H1 (cell line): Measurements from ENCODE around the gene AGO3. TPM values are rescaled to one million over a fixed set of nuclear protein-coding genes. Genes with fewer than 3 reads are reported as not detected.

Experiments used
- CTCF ChIA-PET: fragments of 300-600 bp; sonication (Branson Sonifier 250); formaldehyde crosslinking; loops from one replicate; lab custom pipeline; 2021; ENCODE audit not compliant: partially characterized antibody; lab: Charles Lee
- POLR2A ChIA-PET: fragments of 300-600 bp; sonication (Branson Sonifier 250); formaldehyde crosslinking; loops from one replicate; lab custom pipeline; 2021; ENCODE audit warnings: inconsistent platforms; ENCODE audit not compliant: partially characterized antibody; lab: Charles Lee
- DNase-seq, 2 experiments: peaks; one replicate each; pipeline versions ENCODE4 v3.0.0 to v3.0.0-alpha.2; 2010 to 2022; ENCODE audit warnings: low spot score in 2 of 2, low read depth in 1 of 2, mixed read lengths in 1 of 2
- FAIRE-seq: peaks from 2 replicates; lab custom pipeline; 2011; peaks lifted over from hg19 to GRCh38; lab: Jason Lieb, UNC
- H2AFZ ChIP-seq: 2 replicates; pipeline ENCODE4 v1.8.1; 2012; ENCODE audit warnings: low read length, inconsistent platforms
- H2AK5ac ChIP-seq: 2 replicates; pipeline ENCODE4 v1.6.1; 2013; ENCODE audit warnings: low read depth, low read length
- H2BK120ac ChIP-seq: replicated peaks from 2 replicates; pipeline ENCODE3; 2013; ENCODE audit warnings: low read depth, low read length, inconsistent platforms
- H2BK12ac ChIP-seq: 2 replicates; pipeline ENCODE4 v1.6.1; 2013; ENCODE audit warnings: low read depth, low read length
- H2BK15ac ChIP-seq: 2 replicates; pipeline ENCODE4 v1.6.1; 2013; ENCODE audit warnings: low read length
- H2BK20ac ChIP-seq: 2 replicates; pipeline ENCODE4 v1.6.1; 2013; ENCODE audit warnings: low read length
- H2BK5ac ChIP-seq: 2 replicates; pipeline ENCODE4 v1.6.1; 2013; ENCODE audit warnings: low read depth, low read length
- H3K14ac ChIP-seq: 2 replicates; pipeline ENCODE4 v1.6.1; 2013; ENCODE audit warnings: inconsistent platforms; ENCODE audit not compliant: insufficient read length
- H3K18ac ChIP-seq: 2 replicates; pipeline ENCODE4 v1.6.1; 2013; ENCODE audit warnings: low read length; ENCODE audit errors: extremely low read depth
- H3K23ac ChIP-seq: 2 replicates; pipeline ENCODE4 v1.6.1; 2013; ENCODE audit warnings: inconsistent platforms; ENCODE audit not compliant: insufficient read length
- H3K23me2 ChIP-seq: 2 replicates; pipeline ENCODE4 v1.6.1; 2013; ENCODE audit warnings: low read depth, low read length
- H3K27ac ChIP-seq: 2 replicates; pipeline ENCODE4 v1.6.1; 2011; ENCODE audit warnings: low read depth, low read length, inconsistent platforms
- H3K27me3 ChIP-seq, 4 experiments: replicated peaks in 1 of 4; 1 replicate in 1 of 4; 2 replicates in 3 of 4; pipeline versions ENCODE4 v1.6.1 to v1.8.1; 2011 to 2013; ENCODE audit warnings: low read length in 3 of 4, mild to moderate bottlenecking in 3 of 4, inconsistent platforms in 2 of 4, mixed read lengths in 2 of 4, moderate library complexity in 1 of 4; ENCODE audit not compliant: control insufficient read depth in 3 of 4, insufficient read depth in 3 of 4; ENCODE audit errors: extremely low read depth in 1 of 4
- H3K36me3 ChIP-seq, 4 experiments: 2 replicates each; pipeline versions ENCODE4 v1.6.1 to v1.8.1; 2011 to 2013; ENCODE audit warnings: mild to moderate bottlenecking in 4 of 4, low read length in 3 of 4, moderate library complexity in 2 of 4, control low read depth in 1 of 4, inconsistent platforms in 1 of 4; ENCODE audit not compliant: insufficient read depth in 4 of 4, control insufficient read depth in 2 of 4
- H3K4ac ChIP-seq: replicated peaks from 2 replicates; pipeline ENCODE3; 2013; ENCODE audit warnings: low read length, low read depth, mixed read lengths, inconsistent platforms; ENCODE audit not compliant: insufficient read length
- H3K4me1 ChIP-seq, 4 experiments: replicated peaks in 1 of 4; 1 replicate in 1 of 4; 2 replicates in 3 of 4; pipeline versions ENCODE4 v1.6.1 to v1.8.1; 2011 to 2013; ENCODE audit warnings: low read length in 3 of 4, inconsistent platforms in 2 of 4, mixed read lengths in 1 of 4; ENCODE audit not compliant: insufficient read depth in 4 of 4, control insufficient read depth in 3 of 4
- H3K4me2 ChIP-seq, 2 experiments: 2 replicates each; pipeline versions ENCODE4 v1.6.1 to v1.8.1; 2011 to 2013; ENCODE audit warnings: low read depth in 2 of 2, low read length in 2 of 2, control low read depth in 1 of 2, inconsistent platforms in 1 of 2, mild to moderate bottlenecking in 1 of 2; ENCODE audit not compliant: insufficient read depth in 1 of 2
- H3K4me3 ChIP-seq, 4 experiments: fragments of 200-600, 300-600 bp in 1 of 4; sonication (generic), shearing (Covaris generic), sonication (Bioruptor Twin) in 1 of 4; 2 replicates each; pipeline versions ENCODE4 v1.5.1 to v1.8.1; 2011 to 2016; ENCODE audit warnings: low read length in 4 of 4, low read depth in 3 of 4, control low read depth in 2 of 4, inconsistent platforms in 2 of 4, mild to moderate bottlenecking in 2 of 4, mixed read lengths in 1 of 4, moderate library complexity in 1 of 4; ENCODE audit not compliant: insufficient read depth in 2 of 4; ENCODE audit errors: extremely low read depth in 1 of 4
- H3K56ac ChIP-seq: replicated peaks from 2 replicates; pipeline ENCODE3; 2013; ENCODE audit warnings: low read depth, mild to moderate bottlenecking, mixed read lengths, low read length, inconsistent platforms; ENCODE audit not compliant: insufficient read length
- H3K79me1 ChIP-seq: 2 replicates; pipeline ENCODE4 v1.6.1; 2013; ENCODE audit warnings: low read depth, low read length, control low read depth
- H3K79me2 ChIP-seq, 2 experiments: 2 replicates each; pipeline versions ENCODE4 v1.6.1 to v1.8.1; 2012 to 2013; ENCODE audit warnings: low read length in 2 of 2, mild to moderate bottlenecking in 2 of 2, inconsistent platforms in 1 of 2; ENCODE audit not compliant: insufficient read depth in 2 of 2, control insufficient read depth in 1 of 2
- H3K9ac ChIP-seq, 4 experiments: replicated peaks in 1 of 4; 1 replicate in 1 of 4; 2 replicates in 3 of 4; pipeline versions ENCODE4 v1.6.1 to v1.8.1; 2011 to 2013; ENCODE audit warnings: low read depth in 3 of 4, low read length in 3 of 4, control low read depth in 2 of 4, mild to moderate bottlenecking in 2 of 4, moderate library complexity in 2 of 4, inconsistent platforms in 1 of 4; ENCODE audit errors: extremely low read depth in 1 of 4
- H3K9me3 ChIP-seq, 2 experiments: 2 replicates each; pipeline versions ENCODE4 v1.6.1 to v1.8.1; 2012 to 2013; ENCODE audit warnings: mild to moderate bottlenecking in 2 of 2, moderate library complexity in 2 of 2, control low read depth in 1 of 2, inconsistent platforms in 1 of 2, low read depth in 1 of 2, low read length in 1 of 2, mixed read lengths in 1 of 2; ENCODE audit not compliant: insufficient read depth in 2 of 2
- H4K20me1 ChIP-seq, 2 experiments: replicated peaks in 1 of 2; 2 replicates each; pipeline versions ENCODE3 to v1.8.1; 2011 to 2013; ENCODE audit warnings: inconsistent platforms in 2 of 2, low read length in 2 of 2, mild to moderate bottlenecking in 1 of 2; ENCODE audit not compliant: insufficient read depth in 2 of 2, control insufficient read depth in 1 of 2
- H4K5ac ChIP-seq: 2 replicates; pipeline ENCODE4 v1.6.1; 2013; ENCODE audit warnings: low read length, low read depth, mixed read lengths, inconsistent platforms; ENCODE audit not compliant: insufficient read length
- H4K8ac ChIP-seq: 2 replicates; pipeline ENCODE4 v1.8.0; 2013; ENCODE audit warnings: mild to moderate bottlenecking, moderate library complexity, low read length, inconsistent platforms; ENCODE audit not compliant: insufficient read depth; ENCODE audit errors: extremely low read depth
- H4K91ac ChIP-seq: replicated peaks from 2 replicates; pipeline ENCODE3; 2013; ENCODE audit warnings: low read length, mixed read lengths, inconsistent platforms; ENCODE audit not compliant: insufficient read length
- CBX8 ChIP-seq: fragments of 300-800, 300-1000 bp; sonication (generic); IDR thresholded peaks from 2 replicates; pipeline ENCODE4 v1.7.1; 2016; ENCODE audit warnings: low read depth, low read length, borderline replicate concordance
- EZH2 ChIP-seq: fragments of 200-600 bp; sonication (generic); IDR thresholded peaks from 2 replicates; pipeline ENCODE4 v1.7.1; 2012; ENCODE audit warnings: low read depth, mild to moderate bottlenecking, moderate library complexity, low read length, inconsistent platforms; ENCODE audit not compliant: severe bottlenecking
- KDM4A ChIP-seq: IDR thresholded peaks from one replicate; pipeline ENCODE4 v1.7.1; 2012; ENCODE audit warnings: low read depth, mild to moderate bottlenecking, moderate library complexity, low read length, inconsistent platforms; ENCODE audit not compliant: severe bottlenecking
- POLR2A ChIP-seq, 2 experiments: IDR thresholded peaks; 1 replicate in 1 of 2; 2 replicates in 1 of 2; pipeline ENCODE4 v1.6.1; 2011; ENCODE audit warnings: low read depth in 2 of 2, low read length in 2 of 2, mild to moderate bottlenecking in 2 of 2; ENCODE audit errors: control extremely low read depth in 1 of 2
- WGBS, 2 experiments: shearing (Covaris generic) in 1 of 2; methylation state at CpG; one replicate each; pipeline versions ENCODE4 v1.1.6 to v1.1.7; 2013 to 2015; ENCODE audit warnings: low lambda C conversion rate in 2 of 2, mixed read lengths in 2 of 2, inconsistent platforms in 1 of 2, low coverage in 1 of 2, missing lambda C conversion rate in 1 of 2; ENCODE audit not compliant: insufficient replicate concordance in 2 of 2, insufficient coverage in 1 of 2, insufficient read length in 1 of 2; ENCODE audit errors: extremely low coverage in 1 of 2, missing lambda C conversion rate in 1 of 2; 5-methylcytosine and 5-hydroxymethylcytosine counted together
- polyA plus RNA-seq, 7 experiments: library from polyadenylated mRNA; depleted of rRNA in 3 of 7; stranded (reverse) in 5 of 7; unstranded in 2 of 7; fragments of >200 nt in 5 of 7; fragments of 200-250 nt in 2 of 7; gene quantifications; 1 replicate in 5 of 7; 2 replicates in 1 of 7; 4 replicates in 1 of 7; pipeline versions ENCODE4 v1.2.1 to v1.2.3, GENCODE V29; 2011 to 2013; ENCODE audit warnings: missing spikeins in 2 of 7, mixed read lengths in 2 of 7
- total RNA-seq: library from RNA; stranded (reverse); fragmentation: NEBNext Ultra II Directional; extraction: Animal tissue kit (Norgen Biotek cat#: 25700); gene quantifications from 2 replicates; pipeline ENCODE4 v1.2.1, GENCODE V29; 2021

AGO3 gene
- total and polyA plus RNA-seq, 2 of the 8 experiments (the other 6 are each of a cell fraction or from before 2014, with no cell fraction given) = 10.7 to 26.4 TPM

- H2AFZ ChIP-seq = no peak overlapping the region
- no peak for FAIRE-seq
- H3K9ac ChIP-seq = peak overlapping the region in 2 of 4 experiments; percentile 71 to 73; a peak in 3 of 7 replicates
Measured at GRCh38 chr1:36084497-36085115, 153.7 kb downstream of the AGO3 start.

More at GRCh38 chr1:36084497-36085115, 153.7 kb downstream of the AGO3 start:
- no peak overlapping the region for H3K23ac ChIP-seq
- peak overlapping the region; percentile 33; the same call in 1 of the 2 replicates for H3K27ac ChIP-seq
- H3K79me2 ChIP-seq = peaks cover 0 to 5% of the 10 kb centered on the region in 2 experiments; a peak in 2 of 4 replicates
- H3K4me1 ChIP-seq = peaks cover 0 to 17% (median 11%) of the 10 kb centered on the region in 4 experiments; a peak in 5 of 7 replicates
- H2BK5ac ChIP-seq = peak overlapping the region; percentile 35; the same call in 1 of the 2 replicates
- H3K9me3 ChIP-seq = no peaks in the 10 kb centered on the region
- H2BK120ac ChIP-seq = no peak overlapping the region
- peak overlapping the region; percentile 55 to 79 for H3K4me2 ChIP-seq
- H4K20me1 ChIP-seq = peaks cover 0 to 4% of the 10 kb centered on the region in 2 experiments
- H4K91ac ChIP-seq = no peak overlapping the region
- CTCF ChIA-PET = interaction anchor here (1.4 to 4.0 kb wide), 2 partner anchors 12 to 171 kb away, joined by 5 to 38 read pairs; no protein-coding TSS in a partner anchor
- H2BK12ac ChIP-seq = no peak overlapping the region
- H3K4me3 ChIP-seq = peak overlapping the region; percentile 22 to 72 (median 64)
- peaks cover 1% of the 10 kb centered on the region; the same call in 1 of the 2 replicates for H3K79me1 ChIP-seq
- peaks cover 0 to 3% (median 0%) of the 10 kb centered on the region in 4 experiments; a peak in 2 of 7 replicates for H3K27me3 ChIP-seq
- H3K23me2 ChIP-seq = peaks cover 11% of the 10 kb centered on the region; the same call in 1 of the 2 replicates
- no peaks in the 10 kb centered on the region for H3K36me3 ChIP-seq
- WGBS, 2 experiments = 65% methylated on average over 19 of the region's 19 CpGs; no CpG with 5 or more reads in 1 of the 2 experiments
- H2AK5ac ChIP-seq = no peak overlapping the region
- no peak overlapping the region for H4K5ac ChIP-seq
- H3K18ac ChIP-seq = no peak overlapping the region
- no peak overlapping the region for H2BK20ac ChIP-seq
- H2BK15ac ChIP-seq = no peak overlapping the region
- H3K56ac ChIP-seq = no peak overlapping the region
- no peak overlapping the region for H3K14ac ChIP-seq
- POLR2A ChIA-PET = interaction anchor here (0.9 to 1.5 kb wide), 3 partner anchors 11 to 64 kb away, joined by 3 to 4 read pairs (median 4); partner anchors contain the start of gene TRAPPC3
- H3K4ac ChIP-seq = no peak overlapping the region
- peak in 1 of 2 experiments; percentile 55 for DNase-seq
- H4K8ac ChIP-seq = peak overlapping the region; percentile 11
- TF ChIP-seq KDM4A (peak; percentile 2), CBX8 (no peak), EZH2 (no peak), POLR2A (IDR thresholded peaks at IDR 0.05; ENCODE audit: control extremely low read depth in 1 of 2, low read depth in 2 of 2, low read length in 2 of 2) (0 out of 3 replicates have a peak, but pooled peaks of 1 of the 2 experiments have one; percentile 1)
